Fibroblast of lung (primary cell): Measurements from ENCODE around the gene RCSD1. TPM values are rescaled to one million over a fixed set of nuclear protein-coding genes. Genes with fewer than 3 reads are reported as not detected.

ENCODE experiments used
- DNase-seq, 2 donors: peaks; one replicate each; pipeline versions ENCODE4 v3.0.0 to v3.0.0-alpha.2; 2010; ENCODE audit warnings: low read depth in 2 of 2
- H2AFZ ChIP-seq: 2 replicates; pipeline ENCODE4 v1.5.1; 2012; ENCODE audit warnings: low read length, control low read depth, inconsistent platforms
- H3K27ac ChIP-seq: 2 replicates; pipeline ENCODE4 v1.5.1; 2011; ENCODE audit warnings: low read length, control low read depth; ENCODE audit not compliant: insufficient read depth
- H3K27me3 ChIP-seq: 2 replicates; pipeline ENCODE4 v1.5.1; 2011; ENCODE audit warnings: mild to moderate bottlenecking, low read length; ENCODE audit not compliant: control insufficient read depth, insufficient read depth
- H3K36me3 ChIP-seq: 2 replicates; pipeline ENCODE4 v1.5.1; 2011; ENCODE audit warnings: low read length; ENCODE audit not compliant: control insufficient read depth, insufficient read depth
- H3K4me1 ChIP-seq: 2 replicates; pipeline ENCODE4 v1.5.1; 2011; ENCODE audit warnings: low read length; ENCODE audit not compliant: control insufficient read depth, insufficient read depth; ENCODE audit errors: extremely low read depth
- H3K4me2 ChIP-seq: 2 replicates; pipeline ENCODE4 v1.5.1; 2011; ENCODE audit warnings: low read length, control low read depth; ENCODE audit not compliant: insufficient read depth; ENCODE audit errors: extremely low read depth
- H3K4me3 ChIP-seq, 4 experiments: fragments of 200-600 bp in 1 of 4; sonication (generic) in 1 of 4; replicated peaks in 1 of 4; 2 replicates each; pipeline ENCODE4 v1.5.1; 2011 to 2016; ENCODE audit warnings: low read length in 4 of 4, low read depth in 3 of 4, mild to moderate bottlenecking in 3 of 4, control low read depth in 2 of 4, inconsistent platforms in 1 of 4, mixed read lengths in 1 of 4; ENCODE audit not compliant: insufficient read depth in 1 of 4; ENCODE audit errors: control extremely low read depth in 1 of 4
- H3K79me2 ChIP-seq: 2 replicates; pipeline ENCODE4 v1.5.1; 2012; ENCODE audit warnings: mild to moderate bottlenecking, low read length, inconsistent platforms; ENCODE audit not compliant: control insufficient read depth, insufficient read depth
- H3K9ac ChIP-seq: 2 replicates; pipeline ENCODE4 v1.5.1; 2011; ENCODE audit warnings: mild to moderate bottlenecking, low read length, control low read depth; ENCODE audit not compliant: insufficient read depth
- H3K9me3 ChIP-seq: 2 replicates; pipeline ENCODE4 v1.5.1; 2012; ENCODE audit warnings: low read depth, low read length; ENCODE audit not compliant: control insufficient read depth, insufficient read depth
- H4K20me1 ChIP-seq: 2 replicates; pipeline ENCODE4 v1.5.1; 2011; ENCODE audit warnings: low read length; ENCODE audit not compliant: control insufficient read depth, insufficient read depth; ENCODE audit errors: extremely low read depth
- EZH2 ChIP-seq: IDR thresholded peaks from 2 replicates; pipeline ENCODE4 v1.5.1; 2012; ENCODE audit warnings: low read length, control low read depth, mild to moderate bottlenecking; ENCODE audit errors: missing control alignments
- polyA plus RNA-seq, 2 donors: library from polyadenylated mRNA; depleted of rRNA in 1 of 2; stranded (reverse) in 1 of 2; unstranded in 1 of 2; fragments of >200 nt; gene quantifications; 2 replicates each; pipeline ENCODE4 v1.2.1, GENCODE V29; 2011 to 2012; ENCODE audit warnings: missing spikeins in 1 of 2
- total RNA-seq: library from RNA; depleted of rRNA; stranded (reverse); fragments of >200 nt; gene quantifications from 2 replicates; pipeline ENCODE4 v1.2.1, GENCODE V29; 2014
- TF ChIP-seq, protein P1 (sequence below), 2 donors: IDR thresholded peaks in 1 of 2; conservative IDR thresholded peaks in 1 of 2; 1 replicate in 1 of 2; 2 replicates in 1 of 2; pipeline ENCODE4 v1.5.1; 2011 to 2012; ENCODE audit warnings: low read length in 2 of 2, control low read depth in 1 of 2, inconsistent platforms in 1 of 2, low read depth in 1 of 2, mild to moderate bottlenecking in 1 of 2

Gene RCSD1
- total and polyA plus RNA-seq, 2 donors (not counting 1 experiment from before 2014, with no cell fraction given): under 0.01 to 4.1 TPM

DNA sequence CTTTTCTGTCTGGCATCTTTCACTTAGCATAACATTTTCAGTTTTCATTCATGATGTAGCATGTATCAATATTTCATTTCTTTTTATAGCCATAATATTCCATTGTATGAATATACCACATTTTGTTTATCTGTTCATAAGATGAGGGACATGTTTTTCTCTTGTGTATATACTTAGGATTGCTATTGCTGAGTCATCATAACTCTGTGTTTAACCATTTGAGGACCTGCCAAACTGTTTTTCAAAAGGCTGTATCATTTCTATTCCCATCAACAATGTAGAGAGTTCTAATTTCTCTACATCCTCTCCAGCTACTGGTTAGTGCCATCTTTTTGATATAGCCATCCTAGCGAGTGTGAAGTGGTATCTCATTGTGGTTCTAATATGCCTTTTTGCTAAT lies 118.0 kb downstream of the RCSD1 start:
- Histone ChIP-seq H3K27ac (no peak overlapping the region), H3K36me3 (no peaks in the 10 kb centered on the region), H3K4me2 (peak overlapping the region; percentile 15), H2AFZ (no peak overlapping the region), H4K20me1 (no peaks in the 10 kb centered on the region), H3K9ac (no peak overlapping the region), H3K79me2 (peaks cover 53% of the 10 kb centered on the region), H3K27me3 (no peaks in the 10 kb centered on the region), H3K4me1 (peaks cover 26% of the 10 kb centered on the region), H3K4me3 (no peak overlapping the region), H3K9me3 (no peaks in the 10 kb centered on the region)
- TF ChIP-seq, protein P1, sequence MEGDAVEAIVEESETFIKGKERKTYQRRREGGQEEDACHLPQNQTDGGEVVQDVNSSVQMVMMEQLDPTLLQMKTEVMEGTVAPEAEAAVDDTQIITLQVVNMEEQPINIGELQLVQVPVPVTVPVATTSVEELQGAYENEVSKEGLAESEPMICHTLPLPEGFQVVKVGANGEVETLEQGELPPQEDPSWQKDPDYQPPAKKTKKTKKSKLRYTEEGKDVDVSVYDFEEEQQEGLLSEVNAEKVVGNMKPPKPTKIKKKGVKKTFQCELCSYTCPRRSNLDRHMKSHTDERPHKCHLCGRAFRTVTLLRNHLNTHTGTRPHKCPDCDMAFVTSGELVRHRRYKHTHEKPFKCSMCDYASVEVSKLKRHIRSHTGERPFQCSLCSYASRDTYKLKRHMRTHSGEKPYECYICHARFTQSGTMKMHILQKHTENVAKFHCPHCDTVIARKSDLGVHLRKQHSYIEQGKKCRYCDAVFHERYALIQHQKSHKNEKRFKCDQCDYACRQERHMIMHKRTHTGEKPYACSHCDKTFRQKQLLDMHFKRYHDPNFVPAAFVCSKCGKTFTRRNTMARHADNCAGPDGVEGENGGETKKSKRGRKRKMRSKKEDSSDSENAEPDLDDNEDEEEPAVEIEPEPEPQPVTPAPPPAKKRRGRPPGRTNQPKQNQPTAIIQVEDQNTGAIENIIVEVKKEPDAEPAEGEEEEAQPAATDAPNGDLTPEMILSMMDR (conservative IDR thresholded peaks at IDR 0.05 in 1 of 2, IDR thresholded peaks at IDR 0.05 in 1 of 2; ENCODE audit: low read depth in 1 of 2, low read length in 2 of 2): no peak
- no peak for TF ChIP-seq EZH2
- peak; percentile 32 to 72 for DNase-seq

DNA sequence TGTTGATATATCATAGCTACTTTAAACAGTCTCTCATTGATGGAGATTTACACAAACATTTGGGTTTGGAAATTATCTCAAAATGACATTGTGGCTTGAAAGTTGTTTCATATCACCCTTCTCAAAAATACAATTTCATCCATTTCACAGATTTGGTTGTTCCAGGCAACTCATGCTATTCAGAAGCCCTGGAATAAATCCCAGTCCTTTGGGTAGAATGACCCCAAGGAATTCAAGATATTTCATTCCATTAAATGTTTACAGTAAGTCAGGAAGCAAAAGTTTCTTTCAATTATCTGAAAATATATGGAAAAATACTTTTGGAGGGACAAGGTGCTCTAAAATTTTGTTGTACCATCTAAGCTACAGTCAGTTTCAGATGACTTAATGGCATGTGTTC lies 118.9 kb downstream of the RCSD1 start:
- Histone ChIP-seq H2AFZ (no peak overlapping the region), H3K4me1 (peaks cover 27% of the 10 kb centered on the region), H3K27ac (no peak overlapping the region), H3K4me2 (peak overlapping the region; percentile 73), H3K9ac (no peak overlapping the region), H3K27me3 (no peaks in the 10 kb centered on the region), H3K36me3 (no peaks in the 10 kb centered on the region), H3K4me3 (peak overlapping the region in 1 of 4 experiments; percentile 16), H3K79me2 (peaks cover 52% of the 10 kb centered on the region), H3K9me3 (no peaks in the 10 kb centered on the region), H4K20me1 (no peaks in the 10 kb centered on the region)
- no peak for TF ChIP-seq EZH2
- DNase-seq: peak; percentile 43 to 74

DNA sequence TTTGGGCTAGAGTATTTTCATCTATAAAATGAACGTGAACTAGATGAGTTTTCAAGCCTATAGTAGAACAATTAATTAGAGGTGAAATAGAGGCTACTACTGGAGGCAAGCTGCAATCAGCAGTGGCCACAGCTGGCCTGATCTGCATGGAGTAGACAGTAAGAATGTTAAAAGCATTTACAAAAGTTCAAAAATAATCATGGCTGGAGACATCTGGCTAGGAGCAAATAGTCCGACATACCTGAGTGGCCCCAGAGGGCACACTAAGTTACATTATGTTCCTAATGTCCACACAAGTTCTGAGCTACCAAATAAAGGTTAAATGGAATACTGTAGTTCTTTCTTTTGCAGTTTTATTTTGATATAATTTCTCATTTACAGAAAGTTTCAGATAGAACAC lies 119.7 kb downstream of the RCSD1 start:
- Histone ChIP-seq H3K79me2 (peaks cover 56% of the 10 kb centered on the region), H4K20me1 (no peaks in the 10 kb centered on the region), H3K9me3 (no peaks in the 10 kb centered on the region), H2AFZ (no peak overlapping the region), H3K4me3 (no peak overlapping the region), H3K4me2 (no peak overlapping the region), H3K27me3 (no peaks in the 10 kb centered on the region), H3K27ac (no peak overlapping the region), H3K36me3 (no peaks in the 10 kb centered on the region), H3K4me1 (peaks cover 27% of the 10 kb centered on the region), H3K9ac (no peak overlapping the region)
- DNase-seq: no peak
- TF ChIP-seq EZH2: no peak
- TF ChIP-seq, protein P1 (conservative IDR thresholded peaks at IDR 0.05 in 1 of 2, IDR thresholded peaks at IDR 0.05 in 1 of 2; ENCODE audit: low read depth in 1 of 2, low read length in 2 of 2): no peak
